ENCODE results near the gene GRIK1.

GRIK1 gene

GRCh38 chr21:29777160-29777559 lies 162.6 kb downstream of the GRIK1 start:
- Histone ChIP-seq H3K9me3 (ENCODE audit: control insufficient read depth in 5 of 5, low read length in 5 of 5) (no peaks in the 10 kb centered on the region), H3K36me3 (ENCODE audit: control insufficient read depth in 5 of 5, insufficient read depth in 5 of 5, low read length in 5 of 5) (no peaks in the 10 kb centered on the region), H3K9ac (ENCODE audit: low read length in 5 of 5) (no peak overlapping the region), H3K27ac (ENCODE audit: low read depth, low read length) (no peak overlapping the region), H3K4me3 (ENCODE audit: low read depth in 1 of 5, low read length in 5 of 5) (no peak overlapping the region), H3K4me1 (ENCODE audit: control insufficient read depth in 5 of 5, insufficient read depth in 5 of 5, low read length in 5 of 5) (no peaks in the 10 kb centered on the region), H3K27me3 (ENCODE audit: control insufficient read depth in 5 of 5, insufficient read depth in 4 of 5, low read length in 5 of 5) (no peaks in the 10 kb centered on the region)

DNA sequence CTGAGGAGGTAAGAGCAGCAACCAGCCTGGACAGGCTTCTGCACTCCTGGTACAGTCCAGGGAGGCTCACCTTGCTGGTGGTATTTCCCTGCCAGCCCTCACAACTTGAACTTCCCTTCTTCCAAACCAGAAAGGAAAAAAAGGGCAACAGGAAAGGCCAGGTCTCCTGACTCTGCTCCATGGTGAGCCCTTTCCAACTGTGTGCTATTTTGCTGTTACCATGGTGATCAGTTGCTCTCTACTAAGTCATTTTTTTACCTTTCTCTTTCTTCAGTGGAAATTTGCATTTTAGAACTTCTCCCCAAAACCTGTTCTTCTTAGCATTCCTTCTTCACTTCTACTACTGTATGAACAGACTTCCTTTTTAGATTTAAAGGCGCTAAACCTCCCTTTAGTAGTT lies 164.3 kb downstream of the GRIK1 start:
- no peaks in the 10 kb centered on the region for H3K4me1 ChIP-seq (ENCODE audit: control insufficient read depth in 5 of 5, insufficient read depth in 5 of 5, low read length in 5 of 5)
- H3K9ac ChIP-seq (ENCODE audit: low read length in 5 of 5), result no peak overlapping the region
- no peaks in the 10 kb centered on the region for H3K27me3 ChIP-seq (ENCODE audit: control insufficient read depth in 5 of 5, insufficient read depth in 4 of 5, low read length in 5 of 5)
- no peaks in the 10 kb centered on the region for H3K36me3 ChIP-seq (ENCODE audit: control insufficient read depth in 5 of 5, insufficient read depth in 5 of 5, low read length in 5 of 5)
- H3K27ac ChIP-seq (ENCODE audit: low read depth, low read length), result no peak overlapping the region
- no peak overlapping the region for H3K4me3 ChIP-seq (ENCODE audit: low read depth in 1 of 5, low read length in 5 of 5)
- no peaks in the 10 kb centered on the region for H3K9me3 ChIP-seq (ENCODE audit: control insufficient read depth in 5 of 5, low read length in 5 of 5)

GRCh38 chr21:29771491-29772066 lies 168.2 kb downstream of the GRIK1 start:
- H3K4me3 ChIP-seq (ENCODE audit: low read depth in 1 of 5, low read length in 5 of 5), result no peak overlapping the region

DNA sequence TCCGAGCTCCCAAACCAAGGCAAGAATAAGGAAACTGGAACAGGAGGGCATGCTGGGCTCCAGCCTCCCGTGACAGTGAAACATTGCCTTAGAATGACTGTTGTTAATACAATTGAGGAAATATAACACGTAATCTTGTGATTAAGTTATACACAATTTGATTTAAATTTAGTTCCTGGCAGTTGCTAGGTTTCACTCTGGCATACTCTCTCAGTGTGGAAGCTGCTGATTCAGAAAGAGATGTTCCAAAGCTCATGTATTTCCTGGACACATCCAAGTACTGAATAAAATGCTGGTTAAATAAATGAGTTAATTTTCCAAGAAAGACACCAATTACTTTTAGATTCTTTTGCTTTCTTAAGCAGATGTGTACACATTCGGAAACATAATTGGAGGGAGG lies 176.1 kb downstream of the GRIK1 start:
- Histone ChIP-seq H3K36me3 (ENCODE audit: control insufficient read depth in 5 of 5, insufficient read depth in 5 of 5, low read length in 5 of 5) (no peaks in the 10 kb centered on the region), H3K4me3 (ENCODE audit: low read depth in 1 of 5, low read length in 5 of 5) (no peak overlapping the region), H3K9ac (ENCODE audit: low read length in 5 of 5) (no peak overlapping the region), H3K9me3 (ENCODE audit: control insufficient read depth in 5 of 5, low read length in 5 of 5) (no peaks in the 10 kb centered on the region), H3K27me3 (ENCODE audit: control insufficient read depth in 5 of 5, insufficient read depth in 4 of 5, low read length in 5 of 5) (no peaks in the 10 kb centered on the region), H3K27ac (ENCODE audit: low read depth, low read length) (no peak overlapping the region), H3K4me1 (ENCODE audit: control insufficient read depth in 5 of 5, insufficient read depth in 5 of 5, low read length in 5 of 5) (no peaks in the 10 kb centered on the region)

More at GRCh38 chr21:29771491-29772066, 168.2 kb downstream of the GRIK1 start:
- Histone ChIP-seq H3K9ac (ENCODE audit: low read length in 5 of 5) (no peak overlapping the region), H3K4me1 (ENCODE audit: control insufficient read depth in 5 of 5, insufficient read depth in 5 of 5, low read length in 5 of 5) (no peaks in the 10 kb centered on the region), H3K27ac (ENCODE audit: low read depth, low read length) (no peak overlapping the region), H3K9me3 (ENCODE audit: control insufficient read depth in 5 of 5, low read length in 5 of 5) (no peaks in the 10 kb centered on the region), H3K27me3 (ENCODE audit: control insufficient read depth in 5 of 5, insufficient read depth in 4 of 5, low read length in 5 of 5) (no peaks in the 10 kb centered on the region), H3K36me3 (ENCODE audit: control insufficient read depth in 5 of 5, insufficient read depth in 5 of 5, low read length in 5 of 5) (no peaks in the 10 kb centered on the region)

GRCh38 chr21:29762570-29763082 lies 177.2 kb downstream of the GRIK1 start:
- H3K27me3 ChIP-seq (ENCODE audit: control insufficient read depth in 5 of 5, insufficient read depth in 4 of 5, low read length in 5 of 5), result no peaks in the 10 kb centered on the region
- H3K27ac ChIP-seq (ENCODE audit: low read depth, low read length), result no peak overlapping the region
- no peak overlapping the region for H3K9ac ChIP-seq (ENCODE audit: low read length in 5 of 5)
- H3K36me3 ChIP-seq (ENCODE audit: control insufficient read depth in 5 of 5, insufficient read depth in 5 of 5, low read length in 5 of 5), result no peaks in the 10 kb centered on the region
- H3K4me1 ChIP-seq (ENCODE audit: control insufficient read depth in 5 of 5, insufficient read depth in 5 of 5, low read length in 5 of 5), result no peaks in the 10 kb centered on the region
- no peak overlapping the region for H3K4me3 ChIP-seq (ENCODE audit: low read depth in 1 of 5, low read length in 5 of 5)
- H3K9me3 ChIP-seq (ENCODE audit: control insufficient read depth in 5 of 5, low read length in 5 of 5), result no peaks in the 10 kb centered on the region

DNA sequence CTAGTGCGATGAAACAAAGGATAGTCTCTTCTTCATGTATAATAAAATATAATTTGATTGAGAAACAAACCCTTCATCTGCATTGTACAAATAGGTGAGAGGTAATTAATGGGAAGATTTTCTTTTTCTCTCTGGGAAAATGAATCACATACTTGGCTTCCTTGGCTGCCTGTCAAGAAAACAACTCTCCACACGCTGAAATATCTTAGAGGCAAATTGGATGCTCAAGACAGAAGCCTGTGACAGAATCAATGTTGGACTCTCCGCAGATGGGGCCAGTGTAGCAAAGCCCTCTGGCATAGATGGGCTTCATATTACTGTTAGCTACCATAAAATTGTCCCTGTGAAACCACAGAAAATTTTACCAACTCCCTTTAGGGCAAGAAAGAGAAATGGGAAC lies 186.6 kb downstream of the GRIK1 start:
- H3K36me3 ChIP-seq (ENCODE audit: control insufficient read depth in 5 of 5, insufficient read depth in 5 of 5, low read length in 5 of 5), result no peaks in the 10 kb centered on the region
- H3K9ac ChIP-seq (ENCODE audit: low read length in 5 of 5), result no peak overlapping the region
- H3K9me3 ChIP-seq (ENCODE audit: control insufficient read depth in 5 of 5, low read length in 5 of 5), result no peaks in the 10 kb centered on the region
- H3K27me3 ChIP-seq (ENCODE audit: control insufficient read depth in 5 of 5, insufficient read depth in 4 of 5, low read length in 5 of 5), result no peaks in the 10 kb centered on the region
- H3K4me3 ChIP-seq (ENCODE audit: low read depth in 1 of 5, low read length in 5 of 5), result no peak overlapping the region
- peaks cover 0 to 4% (median 0%) of the 10 kb centered on the region in 5 donors for H3K4me1 ChIP-seq (ENCODE audit: control insufficient read depth in 5 of 5, insufficient read depth in 5 of 5, low read length in 5 of 5)
- no peak overlapping the region for H3K27ac ChIP-seq (ENCODE audit: low read depth, low read length)

- no peak overlapping the region for H3K27ac ChIP-seq (ENCODE audit: low read depth, low read length)
- H3K9ac ChIP-seq (ENCODE audit: low read length in 5 of 5), result no peak overlapping the region
- H3K27me3 ChIP-seq (ENCODE audit: control insufficient read depth in 5 of 5, insufficient read depth in 4 of 5, low read length in 5 of 5), result no peaks in the 10 kb centered on the region
- H3K36me3 ChIP-seq (ENCODE audit: control insufficient read depth in 5 of 5, insufficient read depth in 5 of 5, low read length in 5 of 5), result no peaks in the 10 kb centered on the region
- H3K4me1 ChIP-seq (ENCODE audit: control insufficient read depth in 5 of 5, insufficient read depth in 5 of 5, low read length in 5 of 5), result peaks cover 0 to 4% (median 0%) of the 10 kb centered on the region in 5 donors
- no peaks in the 10 kb centered on the region for H3K9me3 ChIP-seq (ENCODE audit: control insufficient read depth in 5 of 5, low read length in 5 of 5)
- no peak overlapping the region for H3K4me3 ChIP-seq (ENCODE audit: low read depth in 1 of 5, low read length in 5 of 5)
Observed at GRCh38 chr21:29751473-29752185, 188.2 kb downstream of the GRIK1 start.

DNA sequence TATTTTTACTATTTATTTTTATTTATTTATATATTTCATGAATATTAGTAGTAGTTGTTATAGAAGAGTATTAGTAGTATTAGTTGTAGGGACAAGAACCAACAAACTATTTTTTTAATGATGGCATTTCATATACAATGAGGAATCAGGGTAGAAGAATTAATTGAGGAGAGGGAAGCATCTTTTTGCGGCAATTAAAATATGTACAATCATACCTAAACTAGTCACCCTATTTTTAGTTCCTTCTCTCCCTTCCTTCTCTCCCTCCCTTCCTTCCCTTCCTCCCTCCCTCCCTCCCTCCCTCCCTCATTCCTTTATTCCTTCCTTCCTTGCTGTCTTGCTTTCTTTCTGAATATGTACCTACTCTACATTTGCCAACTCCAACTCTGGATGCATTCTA lies 189.8 kb downstream of the GRIK1 start:
- Histone ChIP-seq H3K27ac (ENCODE audit: low read depth, low read length) (no peak overlapping the region), H3K9ac (ENCODE audit: low read length in 5 of 5) (no peak overlapping the region), H3K27me3 (ENCODE audit: control insufficient read depth in 5 of 5, insufficient read depth in 4 of 5, low read length in 5 of 5) (no peaks in the 10 kb centered on the region), H3K36me3 (ENCODE audit: control insufficient read depth in 5 of 5, insufficient read depth in 5 of 5, low read length in 5 of 5) (no peaks in the 10 kb centered on the region), H3K4me3 (ENCODE audit: low read depth in 1 of 5, low read length in 5 of 5) (no peak overlapping the region), H3K4me1 (ENCODE audit: control insufficient read depth in 5 of 5, insufficient read depth in 5 of 5, low read length in 5 of 5) (peaks cover 0 to 4% (median 0%) of the 10 kb centered on the region in 5 donors), H3K9me3 (ENCODE audit: control insufficient read depth in 5 of 5, low read length in 5 of 5) (no peaks in the 10 kb centered on the region)

GRCh38 chr21:29749223-29749622 lies 190.6 kb downstream of the GRIK1 start:
- H3K27me3 ChIP-seq (ENCODE audit: control insufficient read depth in 5 of 5, insufficient read depth in 4 of 5, low read length in 5 of 5), result no peaks in the 10 kb centered on the region
- no peaks in the 10 kb centered on the region for H3K9me3 ChIP-seq (ENCODE audit: control insufficient read depth in 5 of 5, low read length in 5 of 5)
- no peak overlapping the region for H3K4me3 ChIP-seq (ENCODE audit: low read depth in 1 of 5, low read length in 5 of 5)
- H3K27ac ChIP-seq (ENCODE audit: low read depth, low read length), result no peak overlapping the region
- H3K36me3 ChIP-seq (ENCODE audit: control insufficient read depth in 5 of 5, insufficient read depth in 5 of 5, low read length in 5 of 5), result no peaks in the 10 kb centered on the region
- H3K4me1 ChIP-seq (ENCODE audit: control insufficient read depth in 5 of 5, insufficient read depth in 5 of 5, low read length in 5 of 5), result peaks cover 0 to 4% (median 0%) of the 10 kb centered on the region in 5 donors
- no peak overlapping the region for H3K9ac ChIP-seq (ENCODE audit: low read length in 5 of 5)

DNA sequence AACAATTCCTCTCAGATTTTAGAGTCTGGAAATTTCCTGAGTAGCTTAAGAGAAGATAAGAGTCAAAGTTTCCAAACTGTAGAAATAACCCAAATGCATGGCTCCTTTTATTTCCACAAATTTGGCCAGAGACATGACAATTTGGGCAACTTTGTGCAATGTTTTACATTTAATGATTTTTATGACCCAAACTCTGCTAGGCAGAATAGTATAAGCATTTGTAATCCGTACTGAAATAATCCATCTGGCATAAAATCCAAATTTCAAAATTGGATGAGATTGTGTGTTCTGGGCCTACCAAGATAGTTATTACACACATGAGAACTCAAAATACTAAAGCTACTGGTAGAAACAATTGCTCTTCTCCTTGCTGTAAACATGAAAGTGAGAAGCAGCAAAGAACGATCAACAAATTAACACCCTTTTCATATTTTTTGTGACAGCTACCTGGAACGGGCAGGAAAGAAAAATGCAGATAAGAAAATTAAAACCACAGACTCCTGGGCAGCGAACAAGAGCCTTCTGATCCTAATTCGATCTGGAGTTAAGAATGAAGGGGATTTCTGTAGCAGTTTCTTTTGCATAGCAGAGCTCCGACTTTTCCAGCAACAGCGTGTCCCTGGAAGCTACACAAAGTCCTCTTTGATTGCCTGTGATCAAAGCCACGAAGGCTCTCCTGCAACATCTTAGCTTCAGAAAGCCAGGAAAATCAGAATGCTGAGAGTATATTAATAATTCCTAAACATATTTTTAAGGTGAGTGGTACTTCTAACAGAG lies 191.2 kb downstream of the GRIK1 start:
- no peak overlapping the region for H3K4me3 ChIP-seq (ENCODE audit: low read depth in 1 of 5, low read length in 5 of 5)
- no peak overlapping the region for H3K27ac ChIP-seq (ENCODE audit: low read depth, low read length)
- H3K27me3 ChIP-seq (ENCODE audit: control insufficient read depth in 5 of 5, insufficient read depth in 4 of 5, low read length in 5 of 5), result no peaks in the 10 kb centered on the region
- no peaks in the 10 kb centered on the region for H3K36me3 ChIP-seq (ENCODE audit: control insufficient read depth in 5 of 5, insufficient read depth in 5 of 5, low read length in 5 of 5)
- H3K9me3 ChIP-seq (ENCODE audit: control insufficient read depth in 5 of 5, low read length in 5 of 5), result no peaks in the 10 kb centered on the region
- H3K4me1 ChIP-seq (ENCODE audit: control insufficient read depth in 5 of 5, insufficient read depth in 5 of 5, low read length in 5 of 5), result peaks cover 0 to 4% (median 0%) of the 10 kb centered on the region in 5 donors
- no peak overlapping the region for H3K9ac ChIP-seq (ENCODE audit: low read length in 5 of 5)

All from subcutaneous abdominal adipose tissue (tissue), 5 donors.